ENCODE data around the gene ANKRD40CL.
"Not testable (repeated sequence)": the region's sequence is repeated elsewhere in the genome, so short reads cannot be mapped to it uniquely, and the experiment has no call there.

The ANKRD40CL gene

GRCh38 chr17:50737118-50737698 lies 30.1 kb downstream of the ANKRD40CL start:
- DNase-seq (ENCODE audit: low read depth), result no peak
- TF ChIP-seq CTCF (conservative IDR thresholded peaks at IDR 0.05; ENCODE audit: low read length), result no peak
- H3K4me3 ChIP-seq (ENCODE audit: low read length), result no peak overlapping the region

GRCh38 chr17:50735287-50735686 lies 32.0 kb downstream of the ANKRD40CL start:
- no peak overlapping the region for H3K4me3 ChIP-seq (ENCODE audit: low read length)
- no peak for TF ChIP-seq CTCF (conservative IDR thresholded peaks at IDR 0.05; ENCODE audit: low read length)
- DNase-seq (ENCODE audit: low read depth), result no peak

GRCh38 chr17:50731575-50732460 lies 35.5 kb downstream of the ANKRD40CL start:
- H3K4me3 ChIP-seq (ENCODE audit: low read length), result no peak overlapping the region
- no peak for DNase-seq (ENCODE audit: low read depth)
- TF ChIP-seq CTCF (conservative IDR thresholded peaks at IDR 0.05; ENCODE audit: low read length), result no peak

- no peak for TF ChIP-seq CTCF (conservative IDR thresholded peaks at IDR 0.05; ENCODE audit: low read length)
- H3K4me3 ChIP-seq (ENCODE audit: low read length), result no peak overlapping the region
- no peak for DNase-seq (ENCODE audit: low read depth)
Measured at GRCh38 chr17:50728881-50729765, 38.2 kb downstream of the ANKRD40CL start.

- DNase-seq (ENCODE audit: low read depth), result no peak
- H3K4me3 ChIP-seq (ENCODE audit: low read length), result no peak overlapping the region
- no peak for TF ChIP-seq CTCF (conservative IDR thresholded peaks at IDR 0.05; ENCODE audit: low read length)
Measured at GRCh38 chr17:50728112-50728429, 39.2 kb downstream of the ANKRD40CL start.

- TF ChIP-seq CTCF (conservative IDR thresholded peaks at IDR 0.05; ENCODE audit: low read length), result no peak
- DNase-seq (ENCODE audit: low read depth), result no peak
Measured at GRCh38 chr17:50725769-50726655, 41.3 kb downstream of the ANKRD40CL start.

GRCh38 chr17:50724622-50725021 lies 42.7 kb downstream of the ANKRD40CL start:
- H3K4me3 ChIP-seq (ENCODE audit: low read length), result not testable (repeated sequence)

More at GRCh38 chr17:50725769-50726655, 41.3 kb downstream of the ANKRD40CL start:
- no peak overlapping the region for H3K4me3 ChIP-seq (ENCODE audit: low read length)

More at GRCh38 chr17:50724622-50725021, 42.7 kb downstream of the ANKRD40CL start:
- DNase-seq (ENCODE audit: low read depth), result not testable (repeated sequence)

All from AG10803 (cell line).